Rectal smooth muscle tissue (tissue), 1 donor: ENCODE data around the gene IGLL5.

Source experiments
- H3K27ac ChIP-seq: one replicate; pipeline ENCODE4 v1.7.0; 2013; ENCODE audit warnings: low read depth, low read length, inconsistent platforms
- H3K27me3 ChIP-seq: one replicate; pipeline ENCODE4 v1.7.0; 2013; ENCODE audit warnings: low read length; ENCODE audit not compliant: control insufficient read depth, insufficient read depth
- H3K36me3 ChIP-seq: one replicate; pipeline ENCODE4 v1.7.0; 2013; ENCODE audit warnings: low read length; ENCODE audit not compliant: control insufficient read depth, insufficient read depth
- H3K4me1 ChIP-seq: one replicate; pipeline ENCODE4 v1.7.0; 2013; ENCODE audit warnings: low read length; ENCODE audit not compliant: control insufficient read depth, insufficient read depth
- H3K4me3 ChIP-seq: one replicate; pipeline ENCODE4 v1.7.0; 2013; ENCODE audit warnings: low read length
- H3K9ac ChIP-seq: one replicate; pipeline ENCODE4 v1.7.0; 2013; ENCODE audit warnings: low read length

Gene IGLL5

DNA sequence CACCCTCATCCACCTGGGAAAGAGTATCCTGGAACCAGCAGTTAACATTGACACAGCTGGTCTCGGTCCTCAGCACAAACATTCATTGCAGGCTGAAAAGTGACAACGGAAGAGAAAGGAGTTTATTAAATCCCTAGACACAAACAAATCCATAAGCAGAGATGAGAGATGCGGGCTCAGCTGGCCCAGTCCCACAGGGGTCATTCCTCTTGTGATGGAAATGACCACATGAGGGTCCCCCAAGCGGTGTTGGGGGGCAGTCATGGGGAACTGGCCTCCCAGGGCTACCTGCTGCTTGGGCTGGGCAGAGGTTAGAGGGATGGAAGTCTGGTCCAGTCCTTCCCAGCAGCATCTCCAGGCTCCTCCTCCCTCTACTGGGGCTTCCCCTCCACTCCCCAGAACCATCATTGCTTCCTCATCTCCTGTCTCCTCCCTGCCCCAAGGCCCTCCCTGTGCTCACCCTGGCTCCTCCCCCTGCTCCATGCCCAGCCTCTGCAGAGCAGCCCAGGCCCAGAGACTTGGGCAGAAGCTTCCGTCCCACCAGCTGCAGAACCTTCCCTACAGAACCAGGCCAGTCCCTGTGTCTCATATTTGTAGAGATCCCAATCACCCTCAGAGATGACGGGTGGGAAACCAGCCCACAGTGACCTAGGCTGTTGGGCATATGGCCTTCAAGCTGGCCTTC is 5.4 kb upstream of the IGLL5 start:
- H3K36me3 ChIP-seq, result no peaks in the 10 kb centered on the region
- no peak overlapping the region for H3K27ac ChIP-seq
- no peaks in the 10 kb centered on the region for H3K27me3 ChIP-seq
- H3K4me3 ChIP-seq, result no peak overlapping the region
- H3K9ac ChIP-seq, result no peak overlapping the region
- no peaks in the 10 kb centered on the region for H3K4me1 ChIP-seq

DNA sequence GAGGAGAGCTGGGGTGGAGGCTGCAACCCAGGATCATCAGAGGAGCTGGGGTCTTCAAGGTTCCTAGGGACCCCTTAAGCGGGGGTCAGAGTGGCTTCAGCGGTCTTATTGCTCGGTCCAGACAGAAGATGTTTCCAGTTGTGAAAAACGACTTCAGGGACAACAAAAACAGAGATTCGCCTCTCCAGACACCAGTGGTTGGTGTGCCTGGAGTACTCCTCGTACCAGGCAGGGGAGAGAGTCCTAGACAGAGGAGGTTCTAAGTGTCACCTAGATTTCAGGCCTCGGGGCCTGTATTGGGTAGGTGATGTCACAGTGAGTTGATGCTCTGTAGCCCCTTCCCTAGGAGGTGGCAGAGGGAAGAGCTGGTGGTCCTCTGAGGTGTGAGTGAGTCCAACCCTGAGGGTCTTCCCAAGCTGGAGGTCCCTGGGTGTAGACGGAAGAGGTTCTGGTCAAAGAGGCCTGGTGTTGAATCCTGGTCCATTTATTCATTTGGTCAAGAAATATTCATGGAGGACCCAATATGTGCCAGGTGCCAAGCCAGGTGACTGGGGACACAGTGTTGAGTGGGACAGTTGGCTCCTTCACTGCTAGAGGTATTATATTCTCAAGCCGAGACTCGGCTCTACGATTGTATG is 4.4 kb upstream of the IGLL5 start:
- Histone ChIP-seq H3K4me3 (no peak overlapping the region), H3K36me3 (no peaks in the 10 kb centered on the region), H3K9ac (no peak overlapping the region), H3K27me3 (no peaks in the 10 kb centered on the region), H3K4me1 (no peaks in the 10 kb centered on the region), H3K27ac (no peak overlapping the region)

DNA sequence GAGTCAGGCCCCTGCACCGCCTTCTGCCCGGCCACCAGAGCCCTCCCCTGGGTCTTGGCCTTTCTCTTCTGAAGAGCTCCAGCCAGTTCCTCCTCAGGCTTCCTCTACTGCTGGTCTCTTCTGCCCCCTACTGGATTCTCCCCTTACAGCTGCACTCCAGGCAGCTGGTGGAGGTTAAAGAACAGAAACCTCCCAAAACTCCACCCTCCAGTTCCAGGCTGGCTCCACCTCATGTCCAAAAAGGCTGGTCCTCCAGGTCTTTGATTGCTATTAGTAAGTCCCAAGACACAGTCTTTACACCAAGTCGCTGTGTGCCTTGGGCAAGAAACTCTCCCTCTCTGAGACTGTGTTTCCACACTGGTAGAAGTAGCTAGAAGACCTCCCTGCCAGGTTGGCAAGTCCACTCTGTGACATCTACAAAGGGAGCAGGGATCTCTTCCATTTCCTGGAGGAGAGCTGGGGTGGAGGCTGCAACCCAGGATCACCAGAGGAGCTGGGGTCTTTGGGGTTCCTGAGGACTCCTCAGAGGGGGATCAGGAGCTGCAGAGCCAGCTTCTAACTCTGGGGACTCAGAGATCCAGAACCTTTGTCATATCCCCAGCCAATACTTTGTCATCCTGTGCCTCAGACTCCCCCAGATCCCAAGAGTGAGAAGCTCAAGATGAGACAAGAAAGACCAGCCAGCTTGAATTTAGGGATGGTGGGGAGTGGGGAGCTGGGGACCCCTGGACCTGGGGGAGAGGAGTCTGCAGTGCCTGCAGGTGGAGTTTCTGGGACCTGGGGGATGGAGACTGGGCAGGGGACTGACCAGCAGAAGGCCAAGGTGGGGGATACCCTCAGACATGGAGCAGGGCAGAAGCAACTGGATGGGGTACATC is 3.4 kb upstream of the IGLL5 start:
- no peak overlapping the region for H3K27ac ChIP-seq
- H3K4me3 ChIP-seq, result no peak overlapping the region
- no peaks in the 10 kb centered on the region for H3K4me1 ChIP-seq
- no peaks in the 10 kb centered on the region for H3K36me3 ChIP-seq
- no peak overlapping the region for H3K9ac ChIP-seq
- no peaks in the 10 kb centered on the region for H3K27me3 ChIP-seq

DNA sequence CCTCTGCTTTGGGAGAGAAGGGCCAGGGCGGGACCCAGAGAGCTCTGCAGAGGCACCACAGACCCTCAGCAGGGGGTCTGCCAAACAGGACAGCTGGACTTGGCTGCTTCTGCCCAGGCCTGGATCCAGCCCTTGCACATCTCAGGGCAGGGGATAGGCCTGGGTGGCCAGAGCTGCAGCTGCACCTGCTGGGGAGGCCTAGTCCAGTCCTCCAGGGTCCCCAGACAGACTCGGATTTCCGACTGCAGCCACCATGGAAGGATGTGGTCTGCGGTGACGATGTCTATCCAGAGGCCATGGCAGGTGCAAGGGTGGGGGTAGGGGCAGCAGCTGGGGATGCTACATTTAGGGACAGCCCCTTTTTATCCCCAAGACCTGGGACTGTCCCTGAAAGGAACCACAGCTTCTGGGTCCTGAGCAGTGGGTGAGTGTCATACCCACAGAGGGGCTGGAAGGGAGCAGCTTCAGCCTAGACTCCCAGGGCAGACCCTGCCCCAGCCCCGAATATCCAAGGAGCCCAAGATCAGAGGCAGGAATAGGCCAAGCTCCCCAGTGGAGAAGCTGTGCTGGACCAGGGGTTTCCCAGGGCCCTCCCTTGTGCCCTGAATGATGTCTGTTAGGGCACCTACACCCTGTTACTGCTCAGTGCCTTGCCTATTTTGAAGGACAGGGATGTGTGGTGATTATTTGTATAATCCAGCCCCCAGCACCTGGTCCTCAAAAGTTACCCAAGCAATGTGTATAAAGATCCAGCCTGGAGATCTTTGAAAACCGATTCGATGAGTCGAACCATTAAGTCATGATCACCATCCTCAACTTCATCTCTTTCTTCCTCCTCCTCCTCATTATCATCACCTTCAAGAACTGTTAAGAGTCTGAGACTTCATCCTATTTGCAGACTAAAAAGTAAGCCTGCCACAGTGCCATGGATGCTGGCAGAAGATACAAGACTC is 2.5 kb upstream of the IGLL5 start:
- Histone ChIP-seq H3K27ac (no peak overlapping the region), H3K4me3 (no peak overlapping the region), H3K9ac (no peak overlapping the region), H3K27me3 (no peaks in the 10 kb centered on the region), H3K4me1 (no peaks in the 10 kb centered on the region), H3K36me3 (no peaks in the 10 kb centered on the region)

DNA sequence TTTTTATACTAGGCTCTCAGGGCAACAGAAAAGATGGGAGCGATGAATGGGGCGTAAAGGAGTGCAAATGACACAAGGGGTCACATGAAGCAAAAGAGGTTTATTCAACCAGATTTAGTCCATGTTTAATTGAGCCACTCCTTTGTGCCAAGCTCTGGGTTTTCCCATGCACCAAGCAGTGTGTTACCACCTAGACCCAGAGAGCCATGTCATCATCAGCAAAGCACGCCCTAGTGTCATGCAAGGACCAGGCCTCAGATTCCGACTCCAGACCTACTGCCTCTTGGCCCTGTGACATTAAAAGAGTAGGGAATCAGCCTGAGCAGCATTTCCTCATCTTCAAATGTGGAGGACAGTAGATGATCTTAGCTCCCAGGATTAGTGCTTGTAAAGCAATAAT is 1.1 kb upstream of the IGLL5 start:
- Histone ChIP-seq H3K9ac (no peak overlapping the region), H3K4me3 (no peak overlapping the region), H3K36me3 (no peaks in the 10 kb centered on the region), H3K4me1 (no peaks in the 10 kb centered on the region), H3K27me3 (no peaks in the 10 kb centered on the region), H3K27ac (no peak overlapping the region)

DNA sequence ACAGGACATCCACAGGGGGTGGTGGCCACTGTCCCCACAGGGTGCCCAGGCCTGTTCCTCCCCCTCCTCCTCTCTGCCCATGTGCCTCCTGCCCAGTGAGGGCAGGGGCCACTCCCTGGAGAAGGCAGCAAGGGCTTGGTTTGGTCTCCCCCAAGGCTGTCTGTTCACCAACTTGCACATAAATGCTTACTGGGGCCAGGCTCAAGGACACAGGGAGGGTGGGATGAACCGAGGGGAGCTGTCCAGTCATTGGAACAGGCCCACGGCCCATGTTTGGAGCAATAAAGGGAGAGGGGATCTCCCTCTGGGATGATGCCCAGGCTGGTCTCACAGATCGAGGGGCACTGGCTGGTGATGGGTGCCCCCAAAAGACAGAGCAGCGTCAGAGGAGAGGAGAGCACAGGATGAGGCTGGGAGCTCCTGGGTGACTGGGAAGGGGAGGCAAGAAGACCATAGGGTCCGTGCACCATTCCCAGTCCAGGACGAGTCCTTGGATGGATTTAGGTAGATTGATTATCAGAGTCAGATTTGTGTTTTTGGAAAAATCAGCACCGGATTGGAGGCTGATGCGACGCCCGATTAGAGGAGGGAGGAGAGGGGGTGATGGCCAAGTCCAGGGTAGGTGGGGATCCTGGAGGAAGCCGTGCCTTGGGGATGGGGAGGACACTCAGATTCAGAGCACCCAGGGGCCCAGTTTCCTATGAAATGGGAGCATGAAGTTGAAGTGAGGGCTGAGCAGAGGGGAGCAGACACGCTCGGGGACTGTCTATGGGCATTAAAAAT is 1.1 kb downstream of the IGLL5 start:
- H3K4me1 ChIP-seq, result no peaks in the 10 kb centered on the region
- no peak overlapping the region for H3K4me3 ChIP-seq
- no peaks in the 10 kb centered on the region for H3K27me3 ChIP-seq
- no peaks in the 10 kb centered on the region for H3K36me3 ChIP-seq
- H3K27ac ChIP-seq, result no peak overlapping the region
- no peak overlapping the region for H3K9ac ChIP-seq

DNA sequence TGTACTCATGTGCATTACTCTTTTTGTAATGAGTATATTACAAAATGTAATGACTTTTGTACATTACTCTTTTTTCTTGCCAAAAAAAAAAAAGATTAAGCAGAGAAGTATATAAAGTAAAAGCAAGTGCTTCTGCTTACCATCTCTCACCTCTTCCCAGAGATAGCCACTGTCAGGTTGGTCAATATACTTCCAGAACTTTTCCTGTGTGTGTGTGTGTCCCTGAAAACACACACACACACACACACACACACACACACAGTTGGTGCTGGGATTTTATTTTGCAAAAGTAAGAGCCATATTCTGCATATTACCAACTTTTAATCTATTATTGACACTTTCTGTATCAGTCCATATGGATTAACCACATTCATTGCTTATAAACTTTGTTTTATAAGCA is 2.5 kb downstream of the IGLL5 start:
- no peak overlapping the region for H3K27ac ChIP-seq
- H3K27me3 ChIP-seq, result no peaks in the 10 kb centered on the region
- H3K9ac ChIP-seq, result no peak overlapping the region
- no peaks in the 10 kb centered on the region for H3K4me1 ChIP-seq
- H3K4me3 ChIP-seq, result no peak overlapping the region
- H3K36me3 ChIP-seq, result no peaks in the 10 kb centered on the region

DNA sequence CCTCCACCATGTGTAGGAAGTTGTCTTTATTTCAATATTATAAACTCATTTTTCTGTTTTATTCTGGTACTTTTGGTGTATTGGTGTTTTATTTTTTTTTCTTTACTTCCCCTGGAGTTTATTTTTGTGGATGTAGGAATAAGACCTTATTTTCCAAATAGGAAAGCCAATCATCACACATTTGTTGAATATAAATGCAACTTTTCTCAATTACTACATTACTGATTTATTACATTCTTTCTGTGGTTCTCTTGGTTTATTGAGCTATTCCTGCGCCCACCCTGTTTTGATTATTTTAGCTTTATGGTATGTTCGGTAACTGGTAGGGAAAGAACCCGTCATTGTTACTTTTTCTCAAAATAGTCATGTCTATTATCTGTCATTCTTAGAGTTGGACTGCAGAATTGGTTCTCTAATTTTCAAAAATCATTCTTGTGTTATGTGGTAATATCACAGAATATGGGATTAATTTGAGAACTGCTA is 3.6 kb downstream of the IGLL5 start:
- Histone ChIP-seq H3K36me3 (no peaks in the 10 kb centered on the region), H3K27ac (no peak overlapping the region), H3K4me3 (no peak overlapping the region), H3K9ac (no peak overlapping the region), H3K4me1 (no peaks in the 10 kb centered on the region), H3K27me3 (no peaks in the 10 kb centered on the region)

DNA sequence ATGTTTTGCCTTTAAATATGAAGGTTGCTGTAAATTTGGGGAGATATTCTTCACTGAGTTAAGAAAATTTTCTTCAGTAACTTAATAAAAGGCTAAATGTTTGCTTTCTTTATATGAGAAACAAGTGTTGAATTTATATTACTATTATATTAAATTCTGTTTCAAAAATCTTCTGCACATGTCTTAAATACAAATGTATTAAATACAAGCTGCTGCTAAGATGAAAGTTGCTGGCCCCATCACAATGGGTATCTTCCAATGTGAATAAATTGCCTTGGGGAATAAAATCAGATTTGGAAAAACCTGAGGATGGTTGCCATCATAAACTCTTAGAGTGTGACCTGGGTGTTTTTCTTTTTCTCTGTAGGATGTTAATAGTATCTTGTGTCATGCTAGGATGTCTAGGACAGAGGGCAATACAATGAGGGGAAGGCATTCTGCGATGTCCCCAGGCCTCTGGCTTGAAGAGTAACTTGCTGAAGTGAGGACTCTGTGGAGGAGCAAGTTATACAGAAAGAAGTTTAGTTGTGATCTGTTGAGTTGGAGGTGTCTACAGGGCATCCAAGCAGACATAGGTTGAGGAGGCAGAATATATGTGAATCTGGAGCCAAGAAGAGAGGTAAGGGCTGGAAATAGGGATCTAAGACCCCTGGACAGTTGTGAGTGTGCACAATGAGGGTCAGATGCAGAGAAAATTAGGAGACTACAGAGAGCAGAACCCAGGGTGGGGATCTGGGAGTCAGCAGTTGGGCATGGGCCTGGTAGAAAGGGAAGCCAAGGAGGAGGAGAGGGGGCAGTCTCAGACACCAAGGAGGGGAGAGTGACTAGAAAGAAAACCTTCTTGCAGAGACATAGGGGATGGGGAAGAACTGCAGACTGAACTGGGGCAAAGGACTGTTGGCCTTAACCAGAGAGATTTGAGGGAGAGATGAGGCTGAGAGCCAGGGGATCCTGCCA is 4.8 kb downstream of the IGLL5 start:
- Histone ChIP-seq H3K4me3 (no peak overlapping the region), H3K36me3 (no peaks in the 10 kb centered on the region), H3K27me3 (no peaks in the 10 kb centered on the region), H3K9ac (no peak overlapping the region), H3K4me1 (no peaks in the 10 kb centered on the region), H3K27ac (no peak overlapping the region)

DNA sequence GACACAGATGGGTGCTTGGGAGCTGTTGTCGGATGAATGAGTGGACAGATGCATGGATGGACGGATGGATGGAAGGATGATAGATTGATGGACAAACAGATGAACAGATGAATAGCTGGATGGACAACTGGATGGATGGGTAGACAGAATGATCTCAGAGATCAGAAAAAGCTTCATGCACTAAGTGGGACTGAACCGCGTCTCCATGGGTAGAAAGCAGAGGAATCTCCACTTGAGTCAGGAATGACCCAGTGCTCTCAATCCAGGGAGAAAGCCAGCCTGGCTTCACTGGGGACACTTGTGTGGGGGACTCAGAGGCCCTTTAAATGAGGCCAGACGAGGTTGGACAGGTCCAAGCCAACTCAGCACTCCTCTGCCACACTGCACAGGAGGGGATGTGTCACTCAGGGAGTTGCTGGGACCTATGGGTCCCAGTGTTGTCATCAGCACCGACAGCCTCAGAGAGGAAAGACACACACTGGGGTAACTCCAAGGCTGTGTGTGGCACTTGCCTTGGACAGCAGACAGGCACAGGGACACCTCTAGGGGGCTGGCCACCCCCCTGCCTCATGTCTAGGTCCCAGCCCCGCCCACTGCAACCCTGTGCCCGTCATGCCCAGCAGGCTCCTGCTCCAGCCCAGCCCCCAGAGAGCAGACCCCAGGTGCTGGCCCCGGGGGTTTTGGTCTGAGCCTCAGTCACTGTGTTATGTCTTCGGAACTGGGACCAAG is 5.6 kb downstream of the IGLL5 start:
- Histone ChIP-seq H3K36me3 (no peaks in the 10 kb centered on the region), H3K4me1 (no peaks in the 10 kb centered on the region), H3K4me3 (no peak overlapping the region), H3K27ac (no peak overlapping the region), H3K9ac (no peak overlapping the region), H3K27me3 (no peaks in the 10 kb centered on the region)
